ENCODE results near the gene ACBD6.

- TF ChIP-seq EZH2 (IDR thresholded peaks at IDR 0.05; ENCODE audit: borderline replicate concordance, low read length) (no peak), CTCF (conservative IDR thresholded peaks at IDR 0.05 in 1 of 2, IDR thresholded peaks at IDR 0.05 in 1 of 2; ENCODE audit: extremely low read depth in 1 of 2, insufficient read depth in 1 of 2, low read depth in 1 of 2, low read length in 2 of 2) (no peak)
Measured at GRCh38 chr1:180515364-180515763, 13.0 kb upstream of the ACBD6 start.

Measured in mammary epithelial cell (primary cell).